ENCODE data around the gene GRK5. TPM values are rescaled to one million over a fixed set of nuclear protein-coding genes. Genes with fewer than 3 reads are reported as not detected.

Gene GRK5
- total RNA-seq, 1 experiment from 2014 or later, result 29.0 TPM

DNA sequence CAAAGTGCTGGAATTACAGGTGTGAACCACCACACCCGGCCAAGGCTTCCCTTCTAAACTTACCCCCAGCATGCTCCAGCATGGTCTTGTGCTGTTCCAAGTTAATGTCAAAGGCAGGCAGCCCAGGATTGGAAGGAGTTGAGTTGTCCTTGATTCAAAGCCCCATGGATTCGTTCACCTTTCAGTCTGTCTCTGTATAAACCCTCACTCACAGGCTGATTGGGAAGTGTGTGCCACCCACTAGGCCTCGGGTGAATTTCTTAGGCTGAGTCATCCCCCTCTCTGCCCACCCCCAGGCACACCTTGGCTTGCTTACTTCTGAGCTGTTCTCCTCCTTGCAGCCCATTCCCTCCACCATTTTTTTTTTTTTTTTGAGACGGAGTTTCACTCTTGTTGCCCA, 15.5 kb upstream of the GRK5 start:
- ChIA-PET CTCF (interaction anchor here (0.6 kb wide), 1 partner anchor 254 kb away, joined by 5 read pairs; no protein-coding TSS in a partner anchor), POLR2A (interaction anchor here (0.7 kb wide), 1 partner anchor 15 kb away, joined by 3 read pairs; no protein-coding TSS in a partner anchor)
- intact Hi-C loops (cut with micrococcal nuclease; ENCODE audit: unreplicated experiment), result no loop called here
- Histone ChIP-seq H3K9me3 (ENCODE audit: control insufficient read depth, insufficient read depth, low read depth, low read length) (no peaks in the 10 kb centered on the region), H3K4me1 (ENCODE audit: control insufficient read depth, insufficient read depth, low read length) (0 out of 2 replicates have a peak, but pooled peaks cover 4% of the 10 kb centered on the region), H3K27me3 (ENCODE audit: control insufficient read depth, insufficient read depth, low read length) (no peaks in the 10 kb centered on the region), H3K4me3 (ENCODE audit: low read depth in 2 of 2, low read length in 2 of 2) (no peak overlapping the region), H3K27ac (ENCODE audit: low read length) (no peak overlapping the region), H3K36me3 (ENCODE audit: control insufficient read depth, insufficient read depth, low read length) (no peaks in the 10 kb centered on the region)
- BruUV-seq (replicated peaks), result no TSS peak
- in situ Hi-C loops (cut with HindIII; ENCODE audit: low pct_unique_long_range_greater_than_20kb, low sequenced_read_pairs), result no loop called here
- ATAC-seq, result no peak
- TF ChIP-seq, protein P1, sequence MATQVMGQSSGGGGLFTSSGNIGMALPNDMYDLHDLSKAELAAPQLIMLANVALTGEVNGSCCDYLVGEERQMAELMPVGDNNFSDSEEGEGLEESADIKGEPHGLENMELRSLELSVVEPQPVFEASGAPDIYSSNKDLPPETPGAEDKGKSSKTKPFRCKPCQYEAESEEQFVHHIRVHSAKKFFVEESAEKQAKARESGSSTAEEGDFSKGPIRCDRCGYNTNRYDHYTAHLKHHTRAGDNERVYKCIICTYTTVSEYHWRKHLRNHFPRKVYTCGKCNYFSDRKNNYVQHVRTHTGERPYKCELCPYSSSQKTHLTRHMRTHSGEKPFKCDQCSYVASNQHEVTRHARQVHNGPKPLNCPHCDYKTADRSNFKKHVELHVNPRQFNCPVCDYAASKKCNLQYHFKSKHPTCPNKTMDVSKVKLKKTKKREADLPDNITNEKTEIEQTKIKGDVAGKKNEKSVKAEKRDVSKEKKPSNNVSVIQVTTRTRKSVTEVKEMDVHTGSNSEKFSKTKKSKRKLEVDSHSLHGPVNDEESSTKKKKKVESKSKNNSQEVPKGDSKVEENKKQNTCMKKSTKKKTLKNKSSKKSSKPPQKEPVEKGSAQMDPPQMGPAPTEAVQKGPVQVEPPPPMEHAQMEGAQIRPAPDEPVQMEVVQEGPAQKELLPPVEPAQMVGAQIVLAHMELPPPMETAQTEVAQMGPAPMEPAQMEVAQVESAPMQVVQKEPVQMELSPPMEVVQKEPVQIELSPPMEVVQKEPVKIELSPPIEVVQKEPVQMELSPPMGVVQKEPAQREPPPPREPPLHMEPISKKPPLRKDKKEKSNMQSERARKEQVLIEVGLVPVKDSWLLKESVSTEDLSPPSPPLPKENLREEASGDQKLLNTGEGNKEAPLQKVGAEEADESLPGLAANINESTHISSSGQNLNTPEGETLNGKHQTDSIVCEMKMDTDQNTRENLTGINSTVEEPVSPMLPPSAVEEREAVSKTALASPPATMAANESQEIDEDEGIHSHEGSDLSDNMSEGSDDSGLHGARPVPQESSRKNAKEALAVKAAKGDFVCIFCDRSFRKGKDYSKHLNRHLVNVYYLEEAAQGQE (IDR thresholded peaks at IDR 0.05; ENCODE audit: insufficient read depth in 1 of 2, low read depth in 2 of 2, low read length in 1 of 2), result no peak
- TF ChIP-seq, protein P2, sequence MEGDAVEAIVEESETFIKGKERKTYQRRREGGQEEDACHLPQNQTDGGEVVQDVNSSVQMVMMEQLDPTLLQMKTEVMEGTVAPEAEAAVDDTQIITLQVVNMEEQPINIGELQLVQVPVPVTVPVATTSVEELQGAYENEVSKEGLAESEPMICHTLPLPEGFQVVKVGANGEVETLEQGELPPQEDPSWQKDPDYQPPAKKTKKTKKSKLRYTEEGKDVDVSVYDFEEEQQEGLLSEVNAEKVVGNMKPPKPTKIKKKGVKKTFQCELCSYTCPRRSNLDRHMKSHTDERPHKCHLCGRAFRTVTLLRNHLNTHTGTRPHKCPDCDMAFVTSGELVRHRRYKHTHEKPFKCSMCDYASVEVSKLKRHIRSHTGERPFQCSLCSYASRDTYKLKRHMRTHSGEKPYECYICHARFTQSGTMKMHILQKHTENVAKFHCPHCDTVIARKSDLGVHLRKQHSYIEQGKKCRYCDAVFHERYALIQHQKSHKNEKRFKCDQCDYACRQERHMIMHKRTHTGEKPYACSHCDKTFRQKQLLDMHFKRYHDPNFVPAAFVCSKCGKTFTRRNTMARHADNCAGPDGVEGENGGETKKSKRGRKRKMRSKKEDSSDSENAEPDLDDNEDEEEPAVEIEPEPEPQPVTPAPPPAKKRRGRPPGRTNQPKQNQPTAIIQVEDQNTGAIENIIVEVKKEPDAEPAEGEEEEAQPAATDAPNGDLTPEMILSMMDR (IDR thresholded peaks at IDR 0.05), result no peak
- TF ChIP-seq SIN3A (IDR thresholded peaks at IDR 0.05; ENCODE audit: borderline replicate concordance, insufficient read depth, low read depth, low read length) (no peak), TCF7L2 (IDR thresholded peaks at IDR 0.05; ENCODE audit: low read depth, low read length) (no peak), POLR2AphosphoS5 (IDR thresholded peaks at IDR 0.05; ENCODE audit: low read depth, low read length) (no peak)
- DNase-seq (ENCODE audit: low read depth, low spot score), result no peak

DNA sequence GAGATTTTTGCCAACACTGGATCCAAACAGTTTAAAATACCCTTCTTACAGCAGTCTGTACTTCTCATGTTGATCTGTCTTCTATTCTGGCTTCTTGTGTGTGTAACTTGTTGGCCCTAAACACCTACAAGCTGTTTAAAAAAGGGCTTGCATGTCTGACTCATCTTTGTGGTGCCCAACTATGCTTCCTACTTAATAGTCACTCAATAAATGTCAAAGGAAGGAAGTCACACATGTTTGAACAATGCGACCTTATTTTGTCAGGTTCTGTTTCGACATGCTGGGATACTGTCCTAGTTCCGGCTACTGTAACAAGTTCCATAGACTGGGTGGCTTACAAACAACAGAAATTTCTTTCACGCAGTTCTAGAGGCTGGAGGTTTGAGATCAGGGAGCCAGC, 9.4 kb upstream of the GRK5 start:
- Histone ChIP-seq H3K36me3 (ENCODE audit: control insufficient read depth, insufficient read depth, low read length) (no peaks in the 10 kb centered on the region), H3K9me3 (ENCODE audit: control insufficient read depth, insufficient read depth, low read depth, low read length) (no peaks in the 10 kb centered on the region), H3K4me1 (ENCODE audit: control insufficient read depth, insufficient read depth, low read length) (peaks cover under 1% of the 10 kb centered on the region; the same call in 1 of the 2 replicates), H3K4me3 (ENCODE audit: low read depth in 2 of 2, low read length in 2 of 2) (no peak overlapping the region), H3K27me3 (ENCODE audit: control insufficient read depth, insufficient read depth, low read length) (no peaks in the 10 kb centered on the region), H3K27ac (ENCODE audit: low read length) (no peak overlapping the region)
- ChIA-PET POLR2A (no interaction called here), CTCF (interaction anchor here (0.8 to 3.4 kb wide), 4 partner anchors 9 to 291 kb away, joined by 4 to 34 read pairs (median 18); partner anchors contain the start of gene GRK5)
- no peak for DNase-seq (ENCODE audit: low read depth, low spot score)
- TF ChIP-seq POLR2AphosphoS5 (IDR thresholded peaks at IDR 0.05; ENCODE audit: low read depth, low read length) (no peak), SIN3A (IDR thresholded peaks at IDR 0.05; ENCODE audit: borderline replicate concordance, insufficient read depth, low read depth, low read length) (no peak), TCF7L2 (IDR thresholded peaks at IDR 0.05; ENCODE audit: low read depth, low read length) (no peak)
- TF ChIP-seq, protein P1 (IDR thresholded peaks at IDR 0.05; ENCODE audit: insufficient read depth in 1 of 2, low read depth in 2 of 2, low read length in 1 of 2), result no peak
- TF ChIP-seq, protein P2 (IDR thresholded peaks at IDR 0.05), result no peak
- no TSS peak for BruUV-seq (replicated peaks)
- no peak for ATAC-seq
- in situ Hi-C loops (cut with HindIII; ENCODE audit: low pct_unique_long_range_greater_than_20kb, low sequenced_read_pairs), result no loop called here
- intact Hi-C loops (cut with micrococcal nuclease; ENCODE audit: unreplicated experiment), result loop anchor here (2.0 to 5.0 kb wide), 2 partner anchors 219 to 289 kb away; no protein-coding TSS in a partner anchor

Measured in Panc1 (cell line).